Measurements from ENCODE around the gene ZBTB7C.

DNA sequence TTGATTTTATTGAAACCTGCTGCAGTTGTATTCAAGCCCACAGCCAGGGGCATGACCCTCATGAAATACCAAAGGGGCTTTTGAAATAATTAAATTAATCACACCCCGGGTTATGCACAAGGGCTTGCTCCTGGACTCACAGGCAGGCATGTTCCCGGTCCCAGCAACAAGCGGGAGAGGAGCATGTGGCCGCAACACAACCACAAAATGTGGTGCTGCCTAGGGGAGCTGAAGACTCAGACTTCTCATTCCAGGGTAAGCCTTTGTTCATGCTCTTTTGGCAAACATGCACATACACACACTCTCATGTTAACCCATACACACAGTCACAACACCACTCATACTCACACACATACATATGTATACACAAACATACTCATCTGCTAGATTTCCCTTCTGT, 245.1 kb downstream of the ZBTB7C start:
- TF ChIP-seq ZNF391 (tag by site-specific recombination; IDR thresholded peaks at IDR 0.05; ENCODE audit: borderline replicate concordance, low read depth) (no peak), YY1 (tag by site-specific recombination; IDR thresholded peaks at IDR 0.05) (no peak), ZFP69B (tag by site-specific recombination; IDR thresholded peaks at IDR 0.05) (no peak), ZNF626 (tag by site-specific recombination; IDR thresholded peaks at IDR 0.05) (no peak), RBAK (tag by site-specific recombination; IDR thresholded peaks at IDR 0.05) (no peak), ZNF629 (tag by site-specific recombination; IDR thresholded peaks at IDR 0.05) (no peak)
- TF ChIP-seq, protein P1, sequence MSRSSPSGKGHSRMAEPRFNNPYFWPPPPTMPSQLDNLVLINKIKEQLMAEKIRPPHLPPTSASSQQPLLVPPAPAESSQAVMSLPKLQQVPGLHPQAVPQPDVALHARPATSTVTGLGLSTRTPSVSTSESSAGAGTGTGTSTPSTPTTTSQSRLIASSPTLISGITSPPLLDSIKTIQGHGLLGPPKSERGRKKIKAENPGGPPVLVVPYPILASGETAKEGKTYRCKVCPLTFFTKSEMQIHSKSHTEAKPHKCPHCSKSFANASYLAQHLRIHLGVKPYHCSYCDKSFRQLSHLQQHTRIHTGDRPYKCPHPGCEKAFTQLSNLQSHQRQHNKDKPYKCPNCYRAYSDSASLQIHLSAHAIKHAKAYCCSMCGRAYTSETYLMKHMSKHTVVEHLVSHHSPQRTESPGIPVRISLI (tag by site-specific recombination; IDR thresholded peaks at IDR 0.05), result no peak
- TF ChIP-seq, protein P2, sequence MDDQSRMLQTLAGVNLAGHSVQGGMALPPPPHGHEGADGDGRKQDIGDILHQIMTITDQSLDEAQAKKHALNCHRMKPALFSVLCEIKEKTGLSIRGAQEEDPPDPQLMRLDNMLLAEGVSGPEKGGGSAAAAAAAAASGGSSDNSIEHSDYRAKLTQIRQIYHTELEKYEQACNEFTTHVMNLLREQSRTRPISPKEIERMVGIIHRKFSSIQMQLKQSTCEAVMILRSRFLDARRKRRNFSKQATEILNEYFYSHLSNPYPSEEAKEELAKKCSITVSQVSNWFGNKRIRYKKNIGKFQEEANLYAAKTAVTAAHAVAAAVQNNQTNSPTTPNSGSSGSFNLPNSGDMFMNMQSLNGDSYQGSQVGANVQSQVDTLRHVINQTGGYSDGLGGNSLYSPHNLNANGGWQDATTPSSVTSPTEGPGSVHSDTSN (CRISPR knock-in tag; IDR thresholded peaks at IDR 0.05), result no peak
- TF ChIP-seq, protein P3, sequence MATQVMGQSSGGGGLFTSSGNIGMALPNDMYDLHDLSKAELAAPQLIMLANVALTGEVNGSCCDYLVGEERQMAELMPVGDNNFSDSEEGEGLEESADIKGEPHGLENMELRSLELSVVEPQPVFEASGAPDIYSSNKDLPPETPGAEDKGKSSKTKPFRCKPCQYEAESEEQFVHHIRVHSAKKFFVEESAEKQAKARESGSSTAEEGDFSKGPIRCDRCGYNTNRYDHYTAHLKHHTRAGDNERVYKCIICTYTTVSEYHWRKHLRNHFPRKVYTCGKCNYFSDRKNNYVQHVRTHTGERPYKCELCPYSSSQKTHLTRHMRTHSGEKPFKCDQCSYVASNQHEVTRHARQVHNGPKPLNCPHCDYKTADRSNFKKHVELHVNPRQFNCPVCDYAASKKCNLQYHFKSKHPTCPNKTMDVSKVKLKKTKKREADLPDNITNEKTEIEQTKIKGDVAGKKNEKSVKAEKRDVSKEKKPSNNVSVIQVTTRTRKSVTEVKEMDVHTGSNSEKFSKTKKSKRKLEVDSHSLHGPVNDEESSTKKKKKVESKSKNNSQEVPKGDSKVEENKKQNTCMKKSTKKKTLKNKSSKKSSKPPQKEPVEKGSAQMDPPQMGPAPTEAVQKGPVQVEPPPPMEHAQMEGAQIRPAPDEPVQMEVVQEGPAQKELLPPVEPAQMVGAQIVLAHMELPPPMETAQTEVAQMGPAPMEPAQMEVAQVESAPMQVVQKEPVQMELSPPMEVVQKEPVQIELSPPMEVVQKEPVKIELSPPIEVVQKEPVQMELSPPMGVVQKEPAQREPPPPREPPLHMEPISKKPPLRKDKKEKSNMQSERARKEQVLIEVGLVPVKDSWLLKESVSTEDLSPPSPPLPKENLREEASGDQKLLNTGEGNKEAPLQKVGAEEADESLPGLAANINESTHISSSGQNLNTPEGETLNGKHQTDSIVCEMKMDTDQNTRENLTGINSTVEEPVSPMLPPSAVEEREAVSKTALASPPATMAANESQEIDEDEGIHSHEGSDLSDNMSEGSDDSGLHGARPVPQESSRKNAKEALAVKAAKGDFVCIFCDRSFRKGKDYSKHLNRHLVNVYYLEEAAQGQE (tag by site-specific recombination; IDR thresholded peaks at IDR 0.05), result no peak
- TF ChIP-seq, protein P4, sequence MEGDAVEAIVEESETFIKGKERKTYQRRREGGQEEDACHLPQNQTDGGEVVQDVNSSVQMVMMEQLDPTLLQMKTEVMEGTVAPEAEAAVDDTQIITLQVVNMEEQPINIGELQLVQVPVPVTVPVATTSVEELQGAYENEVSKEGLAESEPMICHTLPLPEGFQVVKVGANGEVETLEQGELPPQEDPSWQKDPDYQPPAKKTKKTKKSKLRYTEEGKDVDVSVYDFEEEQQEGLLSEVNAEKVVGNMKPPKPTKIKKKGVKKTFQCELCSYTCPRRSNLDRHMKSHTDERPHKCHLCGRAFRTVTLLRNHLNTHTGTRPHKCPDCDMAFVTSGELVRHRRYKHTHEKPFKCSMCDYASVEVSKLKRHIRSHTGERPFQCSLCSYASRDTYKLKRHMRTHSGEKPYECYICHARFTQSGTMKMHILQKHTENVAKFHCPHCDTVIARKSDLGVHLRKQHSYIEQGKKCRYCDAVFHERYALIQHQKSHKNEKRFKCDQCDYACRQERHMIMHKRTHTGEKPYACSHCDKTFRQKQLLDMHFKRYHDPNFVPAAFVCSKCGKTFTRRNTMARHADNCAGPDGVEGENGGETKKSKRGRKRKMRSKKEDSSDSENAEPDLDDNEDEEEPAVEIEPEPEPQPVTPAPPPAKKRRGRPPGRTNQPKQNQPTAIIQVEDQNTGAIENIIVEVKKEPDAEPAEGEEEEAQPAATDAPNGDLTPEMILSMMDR (tag by site-specific recombination; IDR thresholded peaks at IDR 0.05), result no peak
- TF ChIP-seq, protein P5, sequence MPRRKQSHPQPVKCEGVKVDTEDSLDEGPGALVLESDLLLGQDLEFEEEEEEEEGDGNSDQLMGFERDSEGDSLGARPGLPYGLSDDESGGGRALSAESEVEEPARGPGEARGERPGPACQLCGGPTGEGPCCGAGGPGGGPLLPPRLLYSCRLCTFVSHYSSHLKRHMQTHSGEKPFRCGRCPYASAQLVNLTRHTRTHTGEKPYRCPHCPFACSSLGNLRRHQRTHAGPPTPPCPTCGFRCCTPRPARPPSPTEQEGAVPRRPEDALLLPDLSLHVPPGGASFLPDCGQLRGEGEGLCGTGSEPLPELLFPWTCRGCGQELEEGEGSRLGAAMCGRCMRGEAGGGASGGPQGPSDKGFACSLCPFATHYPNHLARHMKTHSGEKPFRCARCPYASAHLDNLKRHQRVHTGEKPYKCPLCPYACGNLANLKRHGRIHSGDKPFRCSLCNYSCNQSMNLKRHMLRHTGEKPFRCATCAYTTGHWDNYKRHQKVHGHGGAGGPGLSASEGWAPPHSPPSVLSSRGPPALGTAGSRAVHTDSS (tag by site-specific recombination; IDR thresholded peaks at IDR 0.05), result no peak
- TF ChIP-seq, protein P6, sequence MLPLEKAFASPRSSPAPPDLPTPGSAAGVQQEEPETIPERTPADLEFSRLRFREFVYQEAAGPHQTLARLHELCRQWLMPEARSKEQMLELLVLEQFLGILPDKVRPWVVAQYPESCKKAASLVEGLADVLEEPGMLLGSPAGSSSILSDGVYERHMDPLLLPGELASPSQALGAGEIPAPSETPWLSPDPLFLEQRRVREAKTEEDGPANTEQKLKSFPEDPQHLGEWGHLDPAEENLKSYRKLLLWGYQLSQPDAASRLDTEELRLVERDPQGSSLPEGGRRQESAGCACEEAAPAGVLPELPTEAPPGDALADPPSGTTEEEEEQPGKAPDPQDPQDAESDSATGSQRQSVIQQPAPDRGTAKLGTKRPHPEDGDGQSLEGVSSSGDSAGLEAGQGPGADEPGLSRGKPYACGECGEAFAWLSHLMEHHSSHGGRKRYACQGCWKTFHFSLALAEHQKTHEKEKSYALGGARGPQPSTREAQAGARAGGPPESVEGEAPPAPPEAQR (tag by site-specific recombination; IDR thresholded peaks at IDR 0.05), result no peak
